ENCODE results near the gene KRTAP2-2. TPM values are rescaled to one million over a fixed set of nuclear protein-coding genes. Genes with fewer than 3 reads are reported as not detected.

Gene KRTAP2-2
- polyA plus RNA-seq, 1 of the 3 experiments (the other 2 are of a cell fraction): not detected

DNA sequence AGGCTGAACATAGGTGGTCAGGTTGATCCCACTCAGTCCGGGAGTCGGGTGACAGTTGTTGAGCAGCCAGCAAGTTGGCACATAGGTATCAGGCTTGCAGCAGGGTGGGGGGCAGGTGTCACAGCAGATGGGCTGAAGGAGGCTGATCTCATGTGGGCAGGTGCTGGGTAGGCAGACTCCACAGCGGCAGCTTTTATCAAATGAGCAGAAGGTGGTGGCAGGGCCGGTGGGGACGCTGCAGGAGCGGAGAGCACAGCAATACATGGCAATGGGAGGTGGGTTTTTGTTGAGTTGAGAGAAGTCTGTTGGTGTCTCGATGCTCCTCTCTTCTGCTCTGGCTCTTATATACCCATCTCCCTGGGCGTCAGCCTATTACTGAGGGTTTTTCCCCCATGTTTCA lies 46.2 kb downstream of the KRTAP2-2 start, which contains the start of gene KRTAP3-1:
KRTAP3-1 (minus strand) TSS at position 318 of the 400 bp plus-strand sequence; CDS start at position 264, 54 bp downstream.
- no peak for TF ChIP-seq MXI1 (IDR thresholded peaks at IDR 0.05; ENCODE audit: low read depth, low read length)
- no peak for TF ChIP-seq FOXJ3 (CRISPR knock-in tag; IDR thresholded peaks at IDR 0.05)
- TF ChIP-seq GABPA (IDR thresholded peaks at IDR 0.05; ENCODE audit: low read depth): no peak
- no peak for TF ChIP-seq MAX (IDR thresholded peaks at IDR 0.05; ENCODE audit: low read depth)
- no peak for TF ChIP-seq MEF2A (IDR thresholded peaks at IDR 0.05; ENCODE audit: borderline replicate concordance, low read depth)
- TF ChIP-seq TCF12 (IDR thresholded peaks at IDR 0.05): no peak
- TF ChIP-seq, protein P1, sequence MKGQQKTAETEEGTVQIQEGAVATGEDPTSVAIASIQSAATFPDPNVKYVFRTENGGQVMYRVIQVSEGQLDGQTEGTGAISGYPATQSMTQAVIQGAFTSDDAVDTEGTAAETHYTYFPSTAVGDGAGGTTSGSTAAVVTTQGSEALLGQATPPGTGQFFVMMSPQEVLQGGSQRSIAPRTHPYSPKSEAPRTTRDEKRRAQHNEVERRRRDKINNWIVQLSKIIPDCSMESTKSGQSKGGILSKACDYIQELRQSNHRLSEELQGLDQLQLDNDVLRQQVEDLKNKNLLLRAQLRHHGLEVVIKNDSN (IDR thresholded peaks at IDR 0.05; ENCODE audit: borderline replicate concordance, low read depth): no peak
- no peak for TF ChIP-seq EZH2phosphoT487 (IDR thresholded peaks at IDR 0.05; ENCODE audit: borderline replicate concordance, low read depth)
- no peak for TF ChIP-seq NFIC (IDR thresholded peaks at IDR 0.05; ENCODE audit: borderline replicate concordance)
- no peak within 1 kb of the TSS for H3K4me3 ChIP-seq (ENCODE audit: low read depth in 2 of 2, low read length in 1 of 2)
- H3K4me1 ChIP-seq (ENCODE audit: control insufficient read depth in 1 of 2, insufficient read depth in 2 of 2, low read depth in 1 of 2, low read length in 1 of 2): no peaks in the 10 kb centered on the region
- POLR2A ChIA-PET: no interaction called here
- no peak within 1 kb of the TSS for H3K27ac ChIP-seq (ENCODE audit: low read depth in 2 of 2, low read length in 1 of 2)
- H3K79me2 ChIP-seq (ENCODE audit: insufficient read depth): no peaks in the 10 kb centered on the region
- no peaks in the 10 kb centered on the region for H4K20me1 ChIP-seq (ENCODE audit: insufficient read depth)
- CTCF ChIA-PET: no interaction called here
- H3K27me3 ChIP-seq (ENCODE audit: insufficient read depth): peaks cover 33% of the 10 kb centered on the region; the same call in 1 of the 2 replicates
- H3K9ac ChIP-seq: no peak within 1 kb of the TSS
- WGBS (ENCODE audit: low lambda C conversion rate): 21% methylated on average over 7 of the region's 8 CpGs
- no peak for DNase-seq
- H3K9me2 ChIP-seq: no peaks in the 10 kb centered on the region
- H3F3A ChIP-seq (replicated peaks; ENCODE audit: insufficient read depth): no peaks in the 10 kb centered on the region
- no peaks in the 10 kb centered on the region for H3K9me3 ChIP-seq
- no peak within 1 kb of the TSS for H3K4me2 ChIP-seq
- H2AFZ ChIP-seq (ENCODE audit: low read depth): no peak within 1 kb of the TSS
- no peaks in the 10 kb centered on the region for H3K36me3 ChIP-seq (replicated peaks in 1 of 2; ENCODE audit: control insufficient read depth in 1 of 2, insufficient read depth in 2 of 2, low read length in 1 of 2)

Small RNA genes lying within 50 kb of the gene (small RNA-seq; reads per million reads assigned to genes)
- 0 reads per million in 7 experiments for gene KRTAP3-4P

Other genes starting within 250 kb of the KRTAP2-2 start
- gene KRT10, start 232.6 kb downstream of the KRTAP2-2 start, polyA plus RNA-seq (2012; rRNA removed): 17.1 and 31.6 TPM in 2 replicates
- not detected in 2 replicates for gene KRT12, start 188.0 kb downstream of the KRTAP2-2 start, polyA plus RNA-seq (2012; rRNA removed)
- gene KRT20, start 170.0 kb downstream of the KRTAP2-2 start, polyA plus RNA-seq (2012; rRNA removed): not detected in 2 replicates
- gene KRT23, start 117.6 kb downstream of the KRTAP2-2 start, polyA plus RNA-seq (2012; rRNA removed): not detected in 2 replicates
- gene KRT39, start 88.3 kb downstream of the KRTAP2-2 start, polyA plus RNA-seq (2012; rRNA removed): not detected in 2 replicates
- not detected in 2 replicates for gene KRT40, start 70.9 kb downstream of the KRTAP2-2 start, polyA plus RNA-seq (2012; rRNA removed)
- not detected in 2 replicates for gene KRTAP3-3, start 61.1 kb downstream of the KRTAP2-2 start, polyA plus RNA-seq (2012; rRNA removed)
- not detected in 2 replicates for gene KRTAP3-2, start 55.3 kb downstream of the KRTAP2-2 start, polyA plus RNA-seq (2012; rRNA removed)
- gene KRTAP3-1, start 46.1 kb downstream of the KRTAP2-2 start, polyA plus RNA-seq (2012; rRNA removed): not detected in 2 replicates
- gene KRTAP1-5, start 28.0 kb downstream of the KRTAP2-2 start, polyA plus RNA-seq (2012; rRNA removed): not detected in 2 replicates
- gene KRTAP1-4, start 25.0 kb downstream of the KRTAP2-2 start, polyA plus RNA-seq (2012; rRNA removed): not detected in 2 replicates
- not detected in 2 replicates for gene KRTAP1-3, start 20.4 kb downstream of the KRTAP2-2 start, polyA plus RNA-seq (2012; rRNA removed)
- not detected in 2 replicates for gene KRTAP1-1, start 13.8 kb downstream of the KRTAP2-2 start, polyA plus RNA-seq (2012; rRNA removed)
- gene KRTAP2-1, start 7.9 kb downstream of the KRTAP2-2 start, polyA plus RNA-seq (2012; rRNA removed): not detected in 2 replicates
- gene KRTAP2-3, start 4.9 kb upstream of the KRTAP2-2 start, polyA plus RNA-seq (2012; rRNA removed): 0.36 and 0.39 TPM in 2 replicates
- gene KRTAP2-4, start 10.6 kb upstream of the KRTAP2-2 start, polyA plus RNA-seq (2012; rRNA removed): not detected in 2 replicates
- gene KRTAP4-7, start 28.9 kb upstream of the KRTAP2-2 start, polyA plus RNA-seq (2012; rRNA removed): not detected in 2 replicates
- gene KRTAP4-8, start 42.9 kb upstream of the KRTAP2-2 start, polyA plus RNA-seq (2012; rRNA removed): not detected in 2 replicates
- gene KRTAP4-16, start 47.0 kb upstream of the KRTAP2-2 start, polyA plus RNA-seq (2012; rRNA removed): not detected in 2 replicates
- gene KRTAP4-9, start 50.2 kb upstream of the KRTAP2-2 start, polyA plus RNA-seq (2012; rRNA removed): not detected in 2 replicates
- gene KRTAP4-11, start 63.1 kb upstream of the KRTAP2-2 start, polyA plus RNA-seq (2012; rRNA removed): not detected in 2 replicates
- not detected in 2 replicates for gene KRTAP4-12, start 69.0 kb upstream of the KRTAP2-2 start, polyA plus RNA-seq (2012; rRNA removed)
- not detected in 2 replicates for gene KRTAP4-6, start 85.3 kb upstream of the KRTAP2-2 start, polyA plus RNA-seq (2012; rRNA removed)
- not detected in 2 replicates for gene KRTAP4-5, start 94.6 kb upstream of the KRTAP2-2 start, polyA plus RNA-seq (2012; rRNA removed)
- gene KRTAP4-4, start 105.5 kb upstream of the KRTAP2-2 start, polyA plus RNA-seq (2012; rRNA removed): not detected in 2 replicates
- gene KRTAP4-3, start 113.0 kb upstream of the KRTAP2-2 start, polyA plus RNA-seq (2012; rRNA removed): not detected in 2 replicates
- gene KRTAP4-2, start 123.0 kb upstream of the KRTAP2-2 start, polyA plus RNA-seq (2012; rRNA removed): not detected in 2 replicates
- gene KRTAP4-1, start 129.7 kb upstream of the KRTAP2-2 start, polyA plus RNA-seq (2012; rRNA removed): not detected in 2 replicates
- not detected in 2 replicates for gene KRTAP9-1, start 134.7 kb upstream of the KRTAP2-2 start, polyA plus RNA-seq (2012; rRNA removed)
- not detected in 2 replicates for gene KRTAP9-2, start 171.4 kb upstream of the KRTAP2-2 start, polyA plus RNA-seq (2012; rRNA removed)
- gene KRTAP9-3, start 177.2 kb upstream of the KRTAP2-2 start, polyA plus RNA-seq (2012; rRNA removed): not detected in 2 replicates
- gene KRTAP9-8, start 182.8 kb upstream of the KRTAP2-2 start, polyA plus RNA-seq (2012; rRNA removed): not detected in 2 replicates
- gene KRTAP9-4, start 194.5 kb upstream of the KRTAP2-2 start, polyA plus RNA-seq (2012; rRNA removed): not detected in 2 replicates
- gene KRTAP9-9, start 200.2 kb upstream of the KRTAP2-2 start, polyA plus RNA-seq (2012; rRNA removed): not detected in 2 replicates
- not detected in 2 replicates for gene KRTAP9-6, start 210.1 kb upstream of the KRTAP2-2 start, polyA plus RNA-seq (2012; rRNA removed)
- gene KRTAP9-7, start 220.5 kb upstream of the KRTAP2-2 start, polyA plus RNA-seq (2012; rRNA removed): not detected in 2 replicates
- gene KRTAP29-1, start 247.6 kb upstream of the KRTAP2-2 start, polyA plus RNA-seq (2012; rRNA removed): not detected in 2 replicates